D341Med (cell line): ENCODE data around the gene RASGRP1.

ENCODE experiments used
- DNase-seq: peaks from one replicate; pipeline ENCODE4 v3.0.0; 2012; ENCODE audit warnings: low spot score

The RASGRP1 gene

GRCh38 chr15:38565287-38565670 is 665 bp upstream of the RASGRP1 start:
- DNase-seq: no peak

GRCh38 chr15:38563723-38564519 is 693 bp downstream of the RASGRP1 start:
- DNase-seq: peak; percentile 87

- DNase-seq: no peak
Measured at GRCh38 chr15:38562278-38562677, 2.3 kb downstream of the RASGRP1 start.

GRCh38 chr15:38560456-38560926 is 4.1 kb downstream of the RASGRP1 start:
- no peak for DNase-seq

GRCh38 chr15:38559636-38560307 is 4.8 kb downstream of the RASGRP1 start:
- no peak for DNase-seq

- DNase-seq: no peak
Measured at GRCh38 chr15:38559131-38559530, 5.5 kb downstream of the RASGRP1 start.

GRCh38 chr15:38558372-38559059 is 6.1 kb downstream of the RASGRP1 start:
- no peak for DNase-seq

GRCh38 chr15:38557921-38558320 is 6.7 kb downstream of the RASGRP1 start:
- no peak for DNase-seq

- no peak for DNase-seq
Measured at GRCh38 chr15:38555686-38556334, 8.8 kb downstream of the RASGRP1 start.

GRCh38 chr15:38554354-38554753 is 10.3 kb downstream of the RASGRP1 start:
- no peak for DNase-seq

- DNase-seq: no peak
Measured at GRCh38 chr15:38553071-38553470, 11.5 kb downstream of the RASGRP1 start.

- DNase-seq: no peak
Measured at GRCh38 chr15:38551720-38552648, 12.6 kb downstream of the RASGRP1 start.

- DNase-seq: no peak
Measured at GRCh38 chr15:38549222-38549621, 15.4 kb downstream of the RASGRP1 start.

- no peak for DNase-seq
Measured at GRCh38 chr15:38547255-38547997, 17.2 kb downstream of the RASGRP1 start.

GRCh38 chr15:38545179-38545578 is 19.4 kb downstream of the RASGRP1 start:
- DNase-seq: no peak

- no peak for DNase-seq
Measured at GRCh38 chr15:38541026-38541425, 23.6 kb downstream of the RASGRP1 start.

- DNase-seq: no peak
Measured at GRCh38 chr15:38540510-38540909, 24.1 kb downstream of the RASGRP1 start.

GRCh38 chr15:38539008-38539343 is 25.6 kb downstream of the RASGRP1 start:
- DNase-seq: no peak

GRCh38 chr15:38538328-38539007 is 26.1 kb downstream of the RASGRP1 start:
- DNase-seq: no peak

GRCh38 chr15:38536201-38536676 is 28.4 kb downstream of the RASGRP1 start:
- no peak for DNase-seq
